Hindlimb muscle (tissue), 1 donor: Measurements from ENCODE around the gene IL1F10. TPM values are rescaled to one million over a fixed set of nuclear protein-coding genes. Genes with fewer than 3 reads are reported as not detected.
"Not testable (repeated sequence)": the region's sequence is repeated elsewhere in the genome, so short reads cannot be mapped to it uniquely, and the experiment has no call there.

ENCODE experiments used
- DNase-seq: peaks from one replicate; pipeline ENCODE4 v3.0.0-alpha.2; 2013
- polyA plus RNA-seq: library from polyadenylated mRNA; unstranded; fragments of 120-200 nt; gene quantifications from one replicate; pipeline ENCODE4 v1.2.1, GENCODE V29; 2013; ENCODE audit not compliant: insufficient read length

IL1F10 gene
- polyA plus RNA-seq, 1 donor, result not detected

DNA sequence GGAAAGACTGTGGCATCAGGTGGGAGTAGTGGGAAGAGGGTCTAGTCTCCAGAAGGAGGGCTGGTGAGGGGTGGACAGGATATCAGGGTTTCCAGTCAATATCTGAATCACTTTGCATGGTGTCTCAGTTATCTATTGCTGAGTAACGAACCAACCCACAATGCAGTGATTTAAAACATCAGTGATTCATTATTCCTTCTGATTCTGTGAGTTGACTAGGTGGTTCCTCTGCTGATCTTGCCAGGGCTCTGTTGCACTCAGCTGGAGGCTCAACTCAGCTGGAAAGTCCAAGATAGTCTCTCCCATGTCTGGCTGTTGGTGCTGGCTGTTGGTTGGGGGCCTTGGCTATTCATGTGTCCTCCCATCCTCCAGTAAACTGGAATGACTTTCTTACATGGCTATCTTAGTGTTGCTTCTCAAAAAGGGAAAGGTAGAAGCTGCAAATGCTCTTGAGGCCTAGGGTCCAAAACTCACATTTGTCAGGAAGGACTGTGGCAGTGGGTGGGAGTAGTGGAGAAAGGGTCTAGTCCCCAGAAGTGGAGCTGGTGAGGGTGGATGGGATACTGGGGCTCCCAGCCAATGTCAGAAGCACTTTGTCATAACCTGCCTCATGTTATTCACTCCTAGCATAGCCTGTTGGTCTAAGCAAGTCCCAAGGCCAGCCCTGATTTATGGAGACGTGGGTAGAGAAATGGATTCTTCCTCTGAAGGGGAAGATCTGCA, 13.9 kb downstream of the IL1F10 start:
- no peak for DNase-seq

DNA sequence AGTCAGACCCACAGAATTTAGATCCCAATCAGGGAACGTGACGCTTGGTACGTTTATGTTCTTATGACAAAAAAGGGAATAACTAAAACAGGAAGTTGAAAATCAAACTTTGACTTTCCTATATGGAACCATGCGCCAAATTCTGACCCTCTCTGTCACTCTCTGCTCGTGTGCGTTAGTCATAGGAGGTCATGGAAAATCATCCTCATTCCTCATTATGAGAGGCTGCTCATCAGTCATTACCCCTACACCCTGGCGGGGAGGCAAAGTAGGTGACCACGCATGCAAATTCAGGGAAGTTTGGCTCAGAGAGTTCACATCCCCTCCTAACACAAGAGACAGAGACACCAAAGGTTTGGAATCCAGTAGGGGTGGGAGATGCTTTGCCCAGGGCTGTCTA, 15.5 kb downstream of the IL1F10 start:
- no peak for DNase-seq

DNA sequence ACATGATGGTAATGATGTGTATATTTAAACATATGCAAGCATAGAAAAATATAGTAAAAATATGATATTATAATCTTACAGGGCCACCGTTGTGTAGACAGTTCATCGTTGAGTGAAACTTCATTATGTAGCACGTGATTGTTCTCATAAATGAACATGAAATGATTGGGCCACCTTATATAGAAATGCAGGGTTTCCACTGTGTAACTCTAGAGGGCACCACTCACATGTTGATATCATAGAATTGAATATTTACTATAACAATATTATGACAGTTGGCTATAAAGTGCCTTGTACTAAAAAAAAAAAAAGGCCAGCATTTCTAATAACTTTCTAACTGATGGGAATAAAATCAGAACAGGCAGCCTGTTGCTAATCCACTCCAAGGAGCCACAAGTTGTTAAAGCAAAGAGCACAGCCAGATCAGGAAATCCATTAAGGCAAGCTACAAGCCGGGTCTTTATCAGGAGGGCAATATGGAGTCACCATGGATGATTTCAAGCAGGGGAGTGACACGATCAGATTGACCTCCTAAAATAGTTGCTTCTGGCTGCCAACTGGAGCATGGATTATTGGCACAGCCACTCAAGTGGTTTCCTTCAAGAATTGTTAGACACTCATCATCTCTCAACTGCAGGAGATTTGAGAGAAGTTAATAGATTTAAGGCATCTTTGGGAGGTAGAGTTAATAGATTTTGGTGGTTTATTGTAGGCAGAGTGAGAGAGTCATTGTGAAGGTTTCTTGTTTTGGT, 16.7 kb downstream of the IL1F10 start:
- DNase-seq, result no peak

DNA sequence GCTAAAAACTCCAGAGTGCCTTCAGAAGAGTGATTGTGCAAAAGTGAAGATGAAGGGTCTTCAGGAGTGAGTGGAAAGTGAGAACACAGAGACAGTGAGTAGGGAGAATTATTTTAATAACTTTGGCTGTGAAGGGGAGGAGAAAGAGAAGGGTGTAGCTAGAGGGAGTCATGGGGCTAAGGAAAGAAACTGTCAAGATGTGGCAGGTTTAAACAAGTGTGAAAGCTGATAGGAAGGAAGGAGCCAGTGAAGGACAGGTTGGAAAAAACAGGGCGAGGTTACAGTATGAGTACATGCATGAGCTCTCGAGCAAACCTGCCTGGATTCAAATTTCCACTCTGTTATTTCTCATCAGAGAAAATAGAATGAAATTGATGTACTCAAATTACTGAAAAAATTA, 17.8 kb downstream of the IL1F10 start:
- no peak for DNase-seq

DNA sequence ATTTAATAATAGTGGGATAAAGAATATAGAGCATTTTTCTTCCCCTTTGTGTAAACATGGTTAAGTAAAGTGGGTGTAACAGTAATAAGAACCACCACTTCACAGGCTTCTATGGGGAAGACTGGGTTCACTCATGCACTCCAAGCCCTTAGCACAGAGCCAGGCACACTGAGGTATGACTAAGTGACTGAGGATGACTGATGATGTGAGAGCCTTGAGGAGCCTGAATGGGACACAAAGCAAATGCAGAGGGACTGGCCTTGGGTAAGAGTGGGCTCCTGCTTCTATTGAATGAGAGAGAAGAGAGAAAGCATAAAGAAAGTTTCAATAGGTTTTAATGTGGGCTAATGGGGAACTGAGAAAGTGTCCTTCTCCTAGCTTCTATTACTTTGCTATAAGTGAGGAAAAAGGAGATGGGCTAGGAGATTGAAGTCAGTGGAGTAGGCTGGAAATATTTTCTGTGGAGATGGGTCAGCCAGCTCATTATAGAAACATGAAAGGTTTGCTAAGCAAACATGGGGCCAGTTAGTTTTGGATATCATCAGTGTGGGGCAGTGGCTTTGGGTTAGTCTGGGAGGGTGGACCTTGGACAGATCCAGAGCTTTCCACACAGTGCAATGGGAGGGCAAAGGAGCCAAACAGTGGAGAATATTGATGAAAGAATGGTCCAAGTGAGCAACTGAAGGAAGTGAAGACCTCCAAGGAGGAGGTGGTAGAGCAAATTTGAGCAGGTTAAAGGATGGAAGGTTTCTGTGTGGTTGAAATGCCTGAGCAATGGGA, 20.6 kb downstream of the IL1F10 start:
- no peak for DNase-seq

DNA sequence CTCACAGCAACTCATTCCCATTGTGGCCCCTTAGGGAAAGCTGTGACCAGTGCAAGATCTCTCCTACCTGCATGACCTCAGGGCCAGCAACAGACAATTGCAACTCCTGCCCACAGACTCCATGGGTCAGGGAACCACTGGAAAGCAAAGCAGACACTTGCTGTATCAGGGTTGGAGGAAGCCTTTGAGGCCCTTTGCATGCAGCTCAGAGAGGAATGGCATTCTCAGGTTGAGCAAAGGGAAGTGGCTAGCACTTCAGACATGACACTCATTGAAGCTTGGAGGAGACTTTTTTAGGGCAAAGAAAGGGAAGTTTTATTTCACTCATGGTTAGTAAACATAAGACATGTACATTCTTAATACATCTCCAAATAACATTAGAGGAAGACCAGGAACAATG, 22.1 kb downstream of the IL1F10 start:
- DNase-seq, result no peak

DNA sequence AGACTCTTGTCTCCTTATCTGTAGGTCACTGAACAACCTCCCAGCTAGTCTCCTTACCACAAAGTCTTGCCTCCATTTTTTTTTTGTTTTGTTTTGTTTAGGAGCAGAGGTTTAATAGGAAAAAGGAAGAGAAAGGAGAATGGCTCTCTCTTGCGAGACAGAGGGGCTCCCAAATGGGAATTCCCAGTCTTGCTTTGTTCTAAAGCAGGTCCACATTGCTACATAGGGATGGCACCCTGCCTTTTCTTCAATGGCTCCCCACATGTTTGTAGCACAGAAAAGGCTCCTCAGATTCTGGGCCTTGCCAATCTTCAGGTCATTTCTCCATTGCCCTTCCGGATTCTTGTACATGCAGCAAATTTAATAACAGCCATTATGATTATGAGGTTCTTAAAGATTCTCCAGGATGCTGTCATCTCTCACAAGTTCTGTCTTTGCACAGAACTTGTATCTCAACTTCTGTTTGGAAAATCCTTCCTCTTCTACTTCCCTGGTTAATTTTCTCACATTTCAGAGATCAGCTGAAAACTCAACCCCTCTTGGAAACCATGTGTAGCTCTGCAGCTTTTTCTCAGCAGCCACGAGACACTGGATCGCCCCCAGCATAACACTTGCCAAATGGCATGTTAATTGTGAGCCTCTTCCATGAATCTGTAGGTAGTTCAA, 23.6 kb downstream of the IL1F10 start:
- no peak for DNase-seq

DNA sequence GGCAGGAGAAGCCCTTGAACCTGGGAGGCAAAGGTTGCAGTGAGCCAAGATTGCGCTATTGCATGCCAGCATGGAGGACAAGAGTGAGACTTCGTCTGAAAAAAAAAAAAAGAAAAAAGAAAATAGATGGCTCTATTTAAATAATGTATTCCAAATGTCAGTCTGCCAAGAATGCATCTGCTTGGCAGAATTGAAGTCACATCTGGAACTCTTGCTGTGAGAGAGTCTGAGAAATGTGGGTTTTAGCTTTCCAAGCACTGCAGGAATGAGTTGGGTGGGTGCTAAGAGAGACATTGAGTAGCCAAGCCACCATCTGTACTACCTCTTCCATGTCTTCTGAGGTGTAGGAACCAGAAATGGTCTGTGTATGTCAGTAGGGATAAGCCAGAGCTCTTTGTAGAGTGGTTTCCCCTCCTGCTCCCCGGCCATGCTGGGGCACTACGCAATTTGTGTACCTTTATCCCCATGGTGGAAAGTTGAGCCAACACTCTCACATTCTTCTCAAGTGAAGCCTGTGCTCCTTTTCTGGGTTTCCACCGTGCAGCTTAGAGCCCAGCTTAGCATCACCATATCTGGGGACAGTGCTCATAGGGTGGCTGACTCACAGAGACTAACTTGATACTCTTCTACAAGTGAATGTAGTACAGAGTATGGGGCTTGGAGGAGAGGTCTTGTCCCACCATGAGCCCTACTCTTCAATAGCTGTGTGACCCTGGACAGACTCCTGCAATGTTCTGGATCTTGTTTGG, 25.3 kb downstream of the IL1F10 start:
- DNase-seq, result no peak

DNA sequence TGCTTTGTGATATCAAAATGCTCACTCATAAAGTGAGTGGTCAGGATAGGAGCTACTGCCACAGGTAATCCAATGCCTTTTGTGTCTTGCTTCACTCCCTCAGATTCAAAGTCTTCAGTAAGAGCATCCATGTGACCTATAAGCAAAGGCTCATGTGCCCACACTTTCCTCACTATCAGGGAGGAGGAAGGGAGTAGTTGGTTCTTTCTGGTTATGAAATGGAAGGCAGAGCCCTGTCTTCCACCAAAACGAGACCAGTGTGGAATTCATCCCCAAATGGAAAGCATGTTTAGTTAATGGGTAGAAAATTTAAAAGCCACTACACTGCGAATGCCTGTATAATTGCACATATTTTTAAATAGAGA, 25.8 kb downstream of the IL1F10 start:
- DNase-seq, result no peak

DNA sequence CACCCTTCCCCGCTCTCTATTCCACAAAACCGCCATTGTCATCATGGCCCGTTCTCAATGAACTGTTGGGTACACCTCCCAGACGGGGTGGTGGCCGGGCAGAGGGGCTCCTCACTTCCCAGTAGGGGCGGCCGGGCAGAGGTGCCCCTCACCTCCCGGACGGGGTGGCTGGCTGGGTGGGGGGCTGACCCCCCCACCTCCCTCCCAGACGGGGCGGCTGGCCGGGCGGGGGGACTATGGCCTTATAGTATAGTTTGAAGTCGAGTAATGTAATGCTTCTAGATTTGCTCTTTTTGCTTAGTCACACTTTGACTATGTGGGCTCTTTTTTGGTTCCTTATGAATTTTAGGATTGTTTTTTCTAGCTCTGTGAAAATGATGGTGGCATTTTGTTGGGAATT, 28.5 kb downstream of the IL1F10 start:
- DNase-seq, result not testable (repeated sequence)

DNA sequence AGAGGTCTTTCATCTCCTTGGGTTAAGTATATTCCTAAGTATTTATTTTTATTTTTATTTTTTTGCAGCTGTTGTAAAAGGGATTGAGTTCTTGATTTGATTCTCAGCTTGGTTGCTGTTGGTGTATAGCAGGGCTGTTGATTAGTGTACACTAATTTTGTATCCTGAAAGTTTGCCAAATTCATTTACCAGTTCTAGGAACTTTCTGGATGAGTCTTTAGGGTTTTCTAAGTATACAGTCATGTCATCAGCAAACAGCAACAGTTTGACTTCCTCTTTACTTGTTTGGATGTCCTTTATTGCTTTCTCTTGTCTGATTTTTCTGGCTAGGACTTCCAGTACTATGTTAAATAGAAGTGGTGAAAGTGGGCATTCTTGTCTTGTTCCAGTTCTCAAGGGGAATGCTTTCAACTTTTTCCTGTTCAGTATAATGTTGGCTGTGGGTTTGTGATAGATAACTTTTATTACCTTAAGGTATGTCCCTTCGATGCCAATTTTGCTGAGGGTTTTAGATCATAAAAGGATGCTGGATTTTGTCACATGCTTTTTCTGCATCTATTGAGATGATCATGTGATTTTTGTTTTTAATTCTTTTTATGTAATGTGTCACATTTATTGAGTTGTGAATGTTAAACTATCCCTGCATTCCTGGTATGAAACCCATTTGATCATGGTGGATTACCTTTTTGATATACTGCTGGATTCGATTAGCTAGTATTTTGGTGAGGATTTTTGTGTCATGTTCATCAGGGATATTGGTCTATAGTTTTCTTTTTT, 29.3 kb downstream of the IL1F10 start:
- DNase-seq, result not testable (repeated sequence)

DNA sequence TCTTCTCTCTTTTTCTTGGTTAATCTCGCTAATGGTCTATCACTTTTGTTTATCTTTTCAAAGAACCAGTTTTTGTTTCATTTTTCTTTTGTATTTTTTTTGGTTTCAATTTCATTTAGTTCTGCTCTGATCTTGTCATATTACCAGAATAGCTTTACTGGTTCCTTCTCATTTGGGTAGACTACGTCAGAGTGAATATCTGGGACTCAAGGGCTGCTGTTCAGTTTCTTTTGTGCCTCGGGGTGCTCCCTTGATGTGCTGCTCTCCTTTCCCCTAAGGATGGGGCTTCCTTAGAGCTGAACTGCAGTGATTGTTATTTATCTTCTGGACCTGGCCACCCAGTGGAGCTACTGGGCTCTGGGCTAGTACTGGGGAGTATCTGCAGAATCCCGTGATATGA, 30.3 kb downstream of the IL1F10 start:
- no peak for DNase-seq

DNA sequence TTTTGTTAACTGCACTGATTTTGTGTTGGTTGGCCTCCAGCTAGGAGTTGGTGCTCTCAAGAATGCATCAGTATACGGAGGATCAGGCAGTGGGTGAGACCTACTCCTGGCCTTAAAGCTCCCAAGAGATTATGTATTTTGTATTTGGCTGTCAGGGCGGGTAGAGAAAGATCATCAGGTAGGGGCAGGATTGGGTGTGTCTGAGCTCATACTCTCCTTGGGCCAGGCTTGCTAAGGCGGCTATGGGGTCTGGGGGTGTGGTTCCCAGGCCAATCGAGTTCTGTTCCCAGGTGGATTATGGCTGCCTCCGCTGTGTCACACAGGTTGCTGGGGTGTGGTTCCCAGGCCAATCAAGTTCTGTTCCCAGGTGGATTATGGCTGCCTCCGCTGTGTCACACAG, 30.8 kb downstream of the IL1F10 start:
- no peak for DNase-seq

DNA sequence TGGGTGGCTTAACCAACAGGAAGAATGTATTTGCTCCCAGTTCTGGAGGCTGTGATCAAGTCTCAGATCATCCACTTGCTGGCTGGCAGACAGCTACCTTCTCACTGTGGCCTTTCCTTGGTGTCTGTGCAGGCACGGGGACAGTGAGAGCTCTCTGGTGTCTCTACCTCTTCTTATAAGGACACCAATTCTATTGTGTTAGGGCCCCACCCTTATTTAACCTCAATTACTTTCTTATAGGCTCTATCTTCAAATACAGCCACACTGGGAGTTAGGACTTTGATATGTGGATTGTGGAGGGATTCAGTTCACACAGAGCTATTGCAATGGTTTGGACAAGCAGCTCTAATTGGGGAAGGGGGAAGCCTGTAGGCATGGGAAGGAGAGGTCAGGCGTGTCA, 34.4 kb downstream of the IL1F10 start:
- no peak for DNase-seq

DNA sequence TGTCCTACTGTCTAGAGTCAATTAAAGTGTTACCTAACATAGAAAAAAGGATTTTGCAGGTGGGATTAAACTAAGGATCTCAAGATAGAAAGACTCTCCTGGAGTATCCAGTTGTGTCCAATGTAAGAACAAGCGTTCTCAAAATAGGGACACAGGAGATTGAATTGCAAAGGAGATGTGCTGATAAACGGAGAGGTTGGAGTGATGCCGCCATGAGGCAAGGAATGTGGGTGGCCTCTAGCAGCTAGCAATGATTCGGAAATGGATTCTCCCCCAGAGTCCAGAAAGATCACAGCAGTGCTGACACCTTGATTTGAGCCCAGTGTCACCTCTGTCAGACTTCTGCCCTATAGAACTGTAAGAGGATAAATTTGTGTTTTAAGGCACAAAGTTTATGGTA, 35.5 kb downstream of the IL1F10 start:
- DNase-seq, result no peak

DNA sequence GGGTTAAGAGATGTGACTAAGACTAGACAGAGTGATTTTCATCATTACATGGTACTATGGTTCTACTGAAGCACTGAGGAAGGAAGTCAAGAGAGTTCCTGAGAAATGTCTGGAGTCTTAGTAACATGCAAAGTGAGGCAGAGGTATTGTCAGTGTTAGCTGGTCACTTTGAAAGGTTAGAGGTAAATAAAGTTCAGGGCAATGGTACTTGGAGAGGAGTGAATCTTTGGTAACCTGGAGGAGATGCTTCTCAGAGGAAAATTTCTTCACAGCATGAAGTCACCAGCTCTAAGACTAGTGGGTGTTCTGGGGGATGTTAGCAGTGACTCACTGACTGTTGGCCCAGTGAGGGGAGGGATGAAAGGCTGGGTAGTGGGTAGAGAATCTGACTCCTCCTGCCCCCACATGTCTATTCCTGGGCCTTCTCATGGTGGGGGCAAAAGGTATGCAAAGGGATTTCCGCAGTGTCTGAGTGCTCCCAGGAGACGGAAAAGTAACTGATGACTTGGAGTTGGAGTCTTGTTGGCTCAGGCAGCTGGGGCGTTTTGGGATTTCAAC, 36.4 kb downstream of the IL1F10 start:
- DNase-seq, result no peak

DNA sequence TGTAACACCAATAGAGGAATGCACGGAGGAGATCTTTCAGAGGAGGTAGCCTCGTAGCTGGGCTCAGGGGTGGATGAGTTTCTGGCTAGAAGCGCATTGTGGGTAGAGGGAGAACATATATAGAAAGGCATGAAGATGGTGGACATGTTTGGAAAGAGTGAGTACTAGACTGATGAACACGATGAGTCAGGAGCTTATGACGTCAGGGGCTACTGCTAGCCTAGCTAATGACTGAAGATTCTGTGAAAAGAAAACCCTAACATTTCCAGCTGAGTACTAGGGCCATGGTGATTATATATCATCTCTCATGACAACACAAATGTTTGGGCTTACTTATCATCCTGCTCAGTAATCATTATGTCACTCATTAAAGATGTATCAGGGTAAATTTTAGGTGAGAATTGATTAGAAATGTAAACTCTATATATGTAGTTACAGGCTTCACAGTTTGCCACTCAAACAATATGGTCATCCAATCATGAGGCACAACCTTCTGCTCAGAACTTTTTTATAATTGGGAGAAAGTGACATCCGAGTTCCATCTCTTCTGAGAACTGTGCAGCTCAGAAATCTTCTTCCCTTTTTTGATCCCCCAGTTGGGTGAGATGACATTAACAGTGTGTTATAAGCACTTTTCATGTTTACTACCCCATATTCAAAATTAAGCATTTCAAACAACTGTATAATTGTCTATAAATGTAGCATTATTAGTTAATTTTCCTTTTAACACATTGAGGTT, 37.4 kb downstream of the IL1F10 start:
- no peak for DNase-seq

DNA sequence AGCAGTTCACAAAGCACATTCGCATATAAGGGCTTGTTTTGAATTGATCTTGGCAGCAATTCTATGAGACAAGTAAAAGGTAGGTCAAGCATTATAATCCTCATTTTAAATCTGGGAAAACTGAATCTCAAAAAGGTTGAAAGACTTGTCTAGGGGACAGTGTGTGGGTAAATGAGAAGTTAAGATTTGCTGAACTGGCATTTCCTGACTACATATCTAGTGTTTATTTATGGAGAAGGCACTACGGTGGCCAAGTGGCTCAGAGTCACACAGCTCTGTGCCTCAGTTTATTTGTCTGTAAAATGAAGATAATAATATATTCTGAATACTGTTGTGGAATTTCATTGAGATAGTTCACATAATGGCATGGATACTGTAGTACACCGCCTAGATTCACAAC, 43.4 kb downstream of the IL1F10 start:
- DNase-seq, result no peak

DNA sequence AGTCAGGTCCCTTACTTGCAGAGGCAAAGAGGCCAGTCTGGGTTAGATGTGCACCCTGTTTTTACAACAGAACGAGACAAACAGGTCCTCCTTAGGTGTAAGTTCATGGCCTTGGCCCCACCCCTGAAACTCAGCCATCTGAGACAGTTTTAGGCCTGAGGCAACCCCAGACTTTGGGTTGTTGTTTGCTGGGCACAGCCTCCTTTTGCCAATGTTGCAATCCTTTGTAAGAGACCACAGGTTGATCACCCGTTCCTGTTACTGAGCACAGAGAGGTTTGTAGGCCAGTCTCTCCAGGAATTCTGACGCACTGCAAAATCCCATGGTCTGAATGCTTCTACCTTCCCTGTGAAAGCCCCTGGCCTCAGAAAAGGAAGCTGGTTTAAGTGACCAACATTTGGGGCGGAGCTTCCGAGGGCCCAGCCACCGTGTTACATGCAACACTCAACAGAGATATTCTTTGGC, 44.1 kb downstream of the IL1F10 start:
- no peak for DNase-seq

DNA sequence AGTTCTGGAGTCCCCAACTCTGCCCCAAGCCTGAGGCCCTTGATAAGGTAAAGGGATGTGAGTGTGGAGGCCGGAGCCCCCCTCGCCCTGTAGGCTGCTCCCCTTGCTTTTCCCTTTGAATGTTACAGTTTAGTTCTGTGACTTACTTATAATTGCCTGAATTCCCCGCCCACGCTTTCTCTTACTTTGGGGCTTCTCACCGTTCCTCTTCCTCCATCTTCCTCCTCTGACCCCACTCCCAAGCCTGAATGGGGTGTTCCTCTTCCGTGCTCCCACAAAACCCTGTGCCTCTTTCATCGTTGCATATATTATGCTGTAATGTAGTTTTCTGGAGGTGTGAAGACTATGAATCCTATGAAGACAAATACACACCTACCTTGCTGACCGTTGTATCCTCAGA, 44.7 kb downstream of the IL1F10 start:
- no peak for DNase-seq
